ENCODE results near the gene MB. TPM values are rescaled to one million over a fixed set of nuclear protein-coding genes. Genes with fewer than 3 reads are reported as not detected.

MB gene
- total RNA-seq, 1 experiment from 2014 or later: 1.5 TPM

GRCh38 chr22:35575116-35575748 is 41.9 kb downstream of the MB start:
- no TSS peak for BruUV-seq (replicated peaks)
- DNase-seq (ENCODE audit: low read depth, low spot score): no peak
- intact Hi-C loops (cut with micrococcal nuclease): no loop called here
- no peaks in the 10 kb centered on the region for H3K4me1 ChIP-seq (ENCODE audit: control insufficient read depth in 1 of 2, insufficient read depth in 2 of 2, low read length in 2 of 2)
- peak; percentile 52; the same call in 1 of the 2 replicates for ATAC-seq
- H4K20me1 ChIP-seq (ENCODE audit: insufficient read depth): no peaks in the 10 kb centered on the region
- no peaks in the 10 kb centered on the region for H3K27me3 ChIP-seq (ENCODE audit: insufficient read depth, low read length)
- no peak overlapping the region for H2AFZ ChIP-seq (ENCODE audit: low read depth, low read length, poor library complexity, severe bottlenecking)
- H3K36me3 ChIP-seq (ENCODE audit: control insufficient read depth in 1 of 2, insufficient read depth in 2 of 2, low read length in 2 of 2): no peaks in the 10 kb centered on the region
- RAD21 ChIA-PET (ENCODE audit: low non-redundant PET in 1 of 2, low total read pairs in 2 of 2, uncharacterized antibody in 2 of 2, unreplicated experiment in 2 of 2): no interaction called here
- H3K4me2 ChIP-seq (ENCODE audit: low read length): no peak overlapping the region
- H3K27ac ChIP-seq (ENCODE audit: low read depth, low read length): no peak overlapping the region
- no peaks in the 10 kb centered on the region for H3K9me3 ChIP-seq (ENCODE audit: control insufficient read depth in 1 of 2, insufficient read depth in 1 of 2, low read depth in 1 of 2, low read length in 2 of 2)
- H3K79me2 ChIP-seq (ENCODE audit: insufficient read depth, low read length): no peaks in the 10 kb centered on the region
- CTCF ChIA-PET: interaction anchor here (1.3 kb wide), 1 partner anchor 144 kb away, joined by 3 read pairs; no protein-coding TSS in a partner anchor
- no peaks in the 10 kb centered on the region for H3K9me2 ChIP-seq (ENCODE audit: insufficient read depth)
- POLR2A ChIA-PET: no interaction called here
- H3K9ac ChIP-seq (ENCODE audit: low read length): no peak overlapping the region
- H3K4me3 ChIP-seq (replicated peaks in 1 of 2; ENCODE audit: low read depth in 1 of 2, low read length in 2 of 2): no peak overlapping the region
- TF ChIP-seq ZNF274 (IDR thresholded peaks at IDR 0.05; ENCODE audit: low read depth, low read length): no peak
- TF ChIP-seq REST (IDR thresholded peaks at IDR 0.05; ENCODE audit: low read depth): no peak
- TF ChIP-seq, protein P1, sequence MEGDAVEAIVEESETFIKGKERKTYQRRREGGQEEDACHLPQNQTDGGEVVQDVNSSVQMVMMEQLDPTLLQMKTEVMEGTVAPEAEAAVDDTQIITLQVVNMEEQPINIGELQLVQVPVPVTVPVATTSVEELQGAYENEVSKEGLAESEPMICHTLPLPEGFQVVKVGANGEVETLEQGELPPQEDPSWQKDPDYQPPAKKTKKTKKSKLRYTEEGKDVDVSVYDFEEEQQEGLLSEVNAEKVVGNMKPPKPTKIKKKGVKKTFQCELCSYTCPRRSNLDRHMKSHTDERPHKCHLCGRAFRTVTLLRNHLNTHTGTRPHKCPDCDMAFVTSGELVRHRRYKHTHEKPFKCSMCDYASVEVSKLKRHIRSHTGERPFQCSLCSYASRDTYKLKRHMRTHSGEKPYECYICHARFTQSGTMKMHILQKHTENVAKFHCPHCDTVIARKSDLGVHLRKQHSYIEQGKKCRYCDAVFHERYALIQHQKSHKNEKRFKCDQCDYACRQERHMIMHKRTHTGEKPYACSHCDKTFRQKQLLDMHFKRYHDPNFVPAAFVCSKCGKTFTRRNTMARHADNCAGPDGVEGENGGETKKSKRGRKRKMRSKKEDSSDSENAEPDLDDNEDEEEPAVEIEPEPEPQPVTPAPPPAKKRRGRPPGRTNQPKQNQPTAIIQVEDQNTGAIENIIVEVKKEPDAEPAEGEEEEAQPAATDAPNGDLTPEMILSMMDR (IDR thresholded peaks at IDR 0.05 in 2 of 3, conservative IDR thresholded peaks at IDR 0.05 in 1 of 3; ENCODE audit: borderline replicate concordance in 1 of 3, insufficient read depth in 1 of 3, low read depth in 2 of 3, low read length in 2 of 3): no peak
- TF ChIP-seq, protein P2, sequence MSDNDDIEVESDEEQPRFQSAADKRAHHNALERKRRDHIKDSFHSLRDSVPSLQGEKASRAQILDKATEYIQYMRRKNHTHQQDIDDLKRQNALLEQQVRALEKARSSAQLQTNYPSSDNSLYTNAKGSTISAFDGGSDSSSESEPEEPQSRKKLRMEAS (IDR thresholded peaks at IDR 0.05): no peak
- TF ChIP-seq CBX3 (IDR thresholded peaks at IDR 0.05; ENCODE audit: low read depth): no peak
- no peak for TF ChIP-seq EGR1 (IDR thresholded peaks at IDR 0.05; ENCODE audit: low read depth)
- TF ChIP-seq EZH2phosphoT487 (IDR thresholded peaks at IDR 0.05; ENCODE audit: borderline replicate concordance): no peak
